ENCODE measurements around the gene TMEM174. TPM values are rescaled to one million over a fixed set of nuclear protein-coding genes. Genes with fewer than 3 reads are reported as not detected.
"Not testable (repeated sequence)": the region's sequence is repeated elsewhere in the genome, so short reads cannot be mapped to it uniquely, and the experiment has no call there.

The TMEM174 gene
- total RNA-seq, 1 donor from 2014 or later, result not detected

DNA sequence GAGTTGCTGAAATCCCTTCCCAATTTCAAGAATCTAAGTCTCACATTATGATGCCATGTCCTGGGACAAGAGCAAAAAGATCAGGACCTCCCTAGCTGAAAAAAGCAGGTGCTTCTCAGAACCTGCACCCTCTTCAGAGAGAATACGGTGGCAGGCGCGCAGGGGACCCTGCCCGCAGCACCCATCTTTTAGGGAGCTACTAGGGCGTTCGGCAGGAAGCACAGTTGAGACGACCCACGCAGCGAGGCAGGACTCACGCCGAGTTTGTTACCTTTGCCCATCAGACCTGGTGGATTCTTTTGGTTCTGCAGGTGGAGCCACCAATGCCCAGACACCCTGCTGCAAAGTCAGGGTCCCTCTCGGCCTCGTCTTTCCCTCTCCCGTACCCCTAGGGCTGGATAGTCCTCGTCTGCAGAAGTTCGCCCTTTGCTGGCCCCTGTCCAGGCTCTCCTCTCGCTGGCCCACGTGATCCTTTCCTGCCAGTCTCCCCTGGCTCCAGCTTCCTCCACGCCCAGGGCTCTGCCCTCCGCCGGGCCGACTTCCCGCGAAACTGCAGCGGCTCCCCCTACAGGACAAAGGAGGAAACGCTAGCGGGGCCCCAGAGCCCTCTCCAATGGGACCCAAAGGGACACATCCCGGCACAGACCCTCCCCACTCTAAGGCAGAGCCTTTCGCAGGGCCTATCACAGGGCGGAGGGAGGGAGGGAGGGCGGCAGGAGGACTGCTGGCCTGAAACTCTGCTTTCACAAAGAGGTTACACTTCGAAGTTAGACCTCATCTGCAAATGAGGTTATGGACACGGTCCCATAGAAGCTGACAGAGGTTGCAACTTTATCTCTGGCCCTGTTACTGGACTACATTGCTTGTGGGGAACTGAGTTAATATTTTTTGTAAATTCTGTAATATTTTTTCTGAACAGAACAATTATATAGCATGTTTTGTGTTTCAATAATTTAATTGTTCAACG, 28.8 kb downstream of the TMEM174 start:
- peak overlapping the region; percentile 26 for H3K4me3 Mint-ChIP-seq
- DNase-seq (ENCODE audit: low spot score in 2 of 2, unreplicated experiment in 2 of 2), result peak; percentile 54 to 85
- H3K9me3 Mint-ChIP-seq, result peaks cover 6% of the 10 kb centered on the region
- H3K27me3 Mint-ChIP-seq (ENCODE audit: low read depth), result peaks cover 49% of the 10 kb centered on the region
- TF ChIP-seq, protein P1, sequence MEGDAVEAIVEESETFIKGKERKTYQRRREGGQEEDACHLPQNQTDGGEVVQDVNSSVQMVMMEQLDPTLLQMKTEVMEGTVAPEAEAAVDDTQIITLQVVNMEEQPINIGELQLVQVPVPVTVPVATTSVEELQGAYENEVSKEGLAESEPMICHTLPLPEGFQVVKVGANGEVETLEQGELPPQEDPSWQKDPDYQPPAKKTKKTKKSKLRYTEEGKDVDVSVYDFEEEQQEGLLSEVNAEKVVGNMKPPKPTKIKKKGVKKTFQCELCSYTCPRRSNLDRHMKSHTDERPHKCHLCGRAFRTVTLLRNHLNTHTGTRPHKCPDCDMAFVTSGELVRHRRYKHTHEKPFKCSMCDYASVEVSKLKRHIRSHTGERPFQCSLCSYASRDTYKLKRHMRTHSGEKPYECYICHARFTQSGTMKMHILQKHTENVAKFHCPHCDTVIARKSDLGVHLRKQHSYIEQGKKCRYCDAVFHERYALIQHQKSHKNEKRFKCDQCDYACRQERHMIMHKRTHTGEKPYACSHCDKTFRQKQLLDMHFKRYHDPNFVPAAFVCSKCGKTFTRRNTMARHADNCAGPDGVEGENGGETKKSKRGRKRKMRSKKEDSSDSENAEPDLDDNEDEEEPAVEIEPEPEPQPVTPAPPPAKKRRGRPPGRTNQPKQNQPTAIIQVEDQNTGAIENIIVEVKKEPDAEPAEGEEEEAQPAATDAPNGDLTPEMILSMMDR (IDR thresholded peaks at IDR 0.05; ENCODE audit: unreplicated experiment), result peak; percentile 84
- H3K4me1 Mint-ChIP-seq, result no peaks in the 10 kb centered on the region
- H3K36me3 Mint-ChIP-seq, result no peaks in the 10 kb centered on the region
- H3K27ac Mint-ChIP-seq, result no peak overlapping the region

DNA sequence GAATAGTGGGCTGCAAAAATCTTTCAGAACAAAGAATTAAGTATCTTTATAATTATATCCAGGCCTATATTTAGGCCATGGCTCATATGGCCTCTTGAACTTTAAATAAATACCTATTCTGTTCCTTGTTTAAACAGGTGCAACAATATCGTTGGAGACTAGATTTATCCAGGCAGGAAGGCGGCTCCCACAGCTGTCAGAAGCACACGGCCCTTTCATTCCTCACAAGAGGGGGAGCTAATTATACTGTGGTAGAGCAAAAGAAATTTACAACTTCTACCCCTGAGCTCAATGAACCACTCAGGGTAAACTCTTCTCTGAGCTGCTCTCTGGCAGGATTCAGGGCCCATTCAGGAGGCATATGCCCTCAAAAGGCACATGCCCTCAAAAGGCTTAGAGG, 31.3 kb downstream of the TMEM174 start:
- no peak for DNase-seq (ENCODE audit: low spot score in 2 of 2, unreplicated experiment in 2 of 2)
- TF ChIP-seq, protein P1 (IDR thresholded peaks at IDR 0.05; ENCODE audit: unreplicated experiment), result no peak
- H3K36me3 Mint-ChIP-seq, result peaks cover 2% of the 10 kb centered on the region
- peaks cover 13% of the 10 kb centered on the region for H3K9me3 Mint-ChIP-seq
- H3K27ac Mint-ChIP-seq, result no peak overlapping the region
- no peaks in the 10 kb centered on the region for H3K4me1 Mint-ChIP-seq
- no peak overlapping the region for H3K4me3 Mint-ChIP-seq
- peaks cover 48% of the 10 kb centered on the region for H3K27me3 Mint-ChIP-seq (ENCODE audit: low read depth)

DNA sequence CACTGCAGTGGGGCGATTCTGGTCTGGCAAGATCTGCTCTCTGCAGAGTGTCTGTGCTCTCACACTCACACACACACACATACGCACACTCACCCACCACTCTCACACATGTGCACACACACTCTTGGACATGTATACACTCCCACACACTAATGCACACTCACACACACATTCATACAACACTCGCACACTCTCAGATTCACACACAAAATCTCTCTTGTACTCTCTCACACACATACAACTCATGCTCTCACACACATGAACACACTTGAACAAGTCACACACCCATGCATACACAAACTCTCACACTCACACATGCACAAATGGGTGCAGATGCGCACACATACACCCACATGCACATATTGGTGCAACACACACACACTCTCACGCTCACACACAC, 31.7 kb downstream of the TMEM174 start:
- Mint-ChIP-seq H3K4me3 (no peak overlapping the region), H3K27me3 (ENCODE audit: low read depth) (peaks cover 46% of the 10 kb centered on the region), H3K4me1 (no peaks in the 10 kb centered on the region), H3K9me3 (peaks cover 16% of the 10 kb centered on the region), H3K27ac (no peak overlapping the region), H3K36me3 (peaks cover 2% of the 10 kb centered on the region)
- TF ChIP-seq, protein P1 (IDR thresholded peaks at IDR 0.05; ENCODE audit: unreplicated experiment), result no peak
- no peak for DNase-seq (ENCODE audit: low spot score in 2 of 2, unreplicated experiment in 2 of 2)

DNA sequence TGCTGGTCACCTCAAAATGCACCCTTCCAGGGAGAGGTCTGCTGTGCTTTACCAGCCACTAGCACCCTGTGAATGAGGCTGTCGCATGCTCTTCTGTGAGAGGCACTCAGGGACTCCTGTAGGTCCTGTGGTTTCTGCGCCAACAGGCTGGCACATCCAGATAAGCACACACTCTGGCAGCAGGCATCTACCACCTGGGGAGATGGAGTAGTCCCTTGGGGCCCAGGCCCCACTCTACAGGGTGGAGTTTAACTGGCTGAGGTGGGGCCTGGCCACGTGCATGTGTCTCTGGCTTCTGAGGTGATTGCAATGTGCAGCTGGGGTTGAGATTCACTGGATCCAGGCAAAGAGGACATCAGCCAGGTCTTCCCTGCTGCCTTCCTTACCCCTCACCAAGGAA, 32.3 kb downstream of the TMEM174 start:
- peaks cover 2% of the 10 kb centered on the region for H3K36me3 Mint-ChIP-seq
- TF ChIP-seq, protein P1 (IDR thresholded peaks at IDR 0.05; ENCODE audit: unreplicated experiment), result no peak
- H3K4me1 Mint-ChIP-seq, result no peaks in the 10 kb centered on the region
- H3K4me3 Mint-ChIP-seq, result no peak overlapping the region
- DNase-seq (ENCODE audit: low spot score in 2 of 2, unreplicated experiment in 2 of 2), result no peak
- peaks cover 22% of the 10 kb centered on the region for H3K9me3 Mint-ChIP-seq
- H3K27ac Mint-ChIP-seq, result no peak overlapping the region
- peaks cover 52% of the 10 kb centered on the region for H3K27me3 Mint-ChIP-seq (ENCODE audit: low read depth)

DNA sequence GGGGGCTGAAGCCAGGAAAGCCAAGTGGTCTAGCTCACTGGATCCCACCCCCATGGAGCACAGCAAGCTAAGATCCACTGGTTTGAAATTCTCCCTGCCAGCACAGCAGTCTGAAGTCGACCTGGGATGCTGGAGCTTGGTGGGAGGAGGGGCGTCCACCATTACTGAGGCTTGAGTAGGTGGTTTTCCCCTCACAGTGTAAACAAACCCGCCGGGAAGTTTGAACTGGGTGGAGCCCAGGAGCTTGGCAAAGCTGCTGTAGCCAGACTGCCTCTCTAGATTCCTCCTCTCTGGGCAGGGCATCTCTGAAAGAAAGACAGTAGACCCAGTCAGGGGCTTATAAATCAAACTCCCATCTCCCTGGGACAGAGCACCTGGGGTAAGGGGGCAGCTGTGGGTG, 34.2 kb downstream of the TMEM174 start:
- DNase-seq (ENCODE audit: low spot score in 2 of 2, unreplicated experiment in 2 of 2); H3K36me3 Mint-ChIP-seq; H3K4me3 Mint-ChIP-seq; H3K27ac Mint-ChIP-seq; H3K4me1 Mint-ChIP-seq: not testable (repeated sequence)
- H3K9me3 Mint-ChIP-seq, result peaks cover 27% of the 10 kb centered on the region
- peaks cover 59% of the 10 kb centered on the region for H3K27me3 Mint-ChIP-seq (ENCODE audit: low read depth)

DNA sequence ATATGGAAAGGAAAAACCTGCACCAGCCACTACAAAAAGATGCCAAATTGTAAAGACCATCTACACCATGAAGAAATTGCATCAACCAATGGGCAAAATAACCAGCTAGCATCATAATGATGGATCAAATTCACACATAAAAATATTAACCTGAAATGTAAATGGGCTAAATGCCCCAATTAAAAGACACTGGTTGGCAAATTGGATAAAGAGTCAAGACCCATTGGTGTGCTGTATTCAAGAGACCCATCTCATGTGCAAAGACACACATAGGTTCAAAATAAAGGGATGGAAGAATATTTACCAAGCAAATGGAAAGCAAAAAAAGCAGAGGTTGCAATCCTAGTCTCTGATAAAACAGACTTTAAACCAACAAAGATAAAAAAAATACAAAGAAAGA, 36.1 kb downstream of the TMEM174 start:
- not testable (repeated sequence) for H3K36me3 Mint-ChIP-seq; H3K4me1 Mint-ChIP-seq; DNase-seq (ENCODE audit: low spot score in 2 of 2, unreplicated experiment in 2 of 2); H3K4me3 Mint-ChIP-seq; H3K27ac Mint-ChIP-seq
- peaks cover 27% of the 10 kb centered on the region for H3K9me3 Mint-ChIP-seq
- H3K27me3 Mint-ChIP-seq (ENCODE audit: low read depth), result peaks cover 69% of the 10 kb centered on the region

DNA sequence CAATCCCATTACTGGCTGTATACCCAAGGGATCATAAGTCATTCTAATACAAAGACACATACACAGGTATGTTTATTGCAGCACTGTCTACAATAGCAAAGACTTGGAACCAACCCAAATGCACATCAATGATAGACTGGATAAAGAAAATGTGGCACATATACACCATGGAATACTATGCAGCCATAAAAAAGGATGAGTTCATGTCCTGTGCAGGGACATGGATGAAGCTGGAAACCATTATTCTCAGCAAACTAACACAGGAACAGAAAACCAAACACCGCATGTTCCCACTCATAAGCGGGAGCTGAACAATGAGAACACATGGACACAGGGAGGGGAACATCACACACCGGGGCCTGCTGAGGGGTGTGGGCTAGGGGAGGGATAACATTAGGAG, 39.7 kb downstream of the TMEM174 start:
- H3K27me3 Mint-ChIP-seq (ENCODE audit: low read depth), result peaks cover 89% of the 10 kb centered on the region
- not testable (repeated sequence) for H3K36me3 Mint-ChIP-seq; H3K4me1 Mint-ChIP-seq; H3K27ac Mint-ChIP-seq; H3K4me3 Mint-ChIP-seq; DNase-seq (ENCODE audit: low spot score in 2 of 2, unreplicated experiment in 2 of 2)
- H3K9me3 Mint-ChIP-seq, result peaks cover 27% of the 10 kb centered on the region

Data from mesothelial cell of epicardium (in vitro differentiated cells).